PC-9 (cell line): ENCODE measurements around the gene RSPRY1. TPM values are rescaled to one million over a fixed set of nuclear protein-coding genes. Genes with fewer than 3 reads are reported as not detected.

Experiments used
- BruUV-seq: library from RNA; stranded (reverse); fragments of 400-500 nt; replicated peaks from 2 replicates; lab custom pipeline; 2021; lab: Mats Ljungman, UMichigan
- CTCF ChIA-PET: fragments of 300-600 bp; sonication (Branson Sonifier 250); formaldehyde crosslinking; loops from one replicate; lab custom pipeline; 2022; ENCODE audit warnings: antibody characterized with exemption; lab: Charles Lee
- POLR2A ChIA-PET: fragments of 300-600 bp; sonication (Branson Sonifier 250); formaldehyde crosslinking; loops from one replicate; lab custom pipeline; 2022; ENCODE audit warnings: antibody characterized with exemption; ENCODE audit not compliant: unreplicated experiment; lab: Charles Lee
- DNase-seq, 2 experiments: peaks; one replicate each; pipeline versions ENCODE4 v3.0.0 to v3.0.0-alpha.2; 2015 to 2022; ENCODE audit warnings: mixed read lengths in 1 of 2
- H2AFZ ChIP-seq: fragments of 200-600 bp; sonication (generic); 2 replicates; pipeline ENCODE4 v1.8.1; 2017; ENCODE audit warnings: antibody characterized with exemption
- H3F3A ChIP-seq: fragments of 200-600 bp; sonication (generic); 2 replicates; pipeline ENCODE4 v1.8.1; 2017; ENCODE audit warnings: antibody characterized with exemption, mild to moderate bottlenecking, low read depth; ENCODE audit not compliant: insufficient read depth
- H3K27ac ChIP-seq: fragments of 200-600 bp; sonication (generic); 2 replicates; pipeline ENCODE4 v1.6.1; 2016; ENCODE audit warnings: mixed run types
- H3K27me3 ChIP-seq: fragments of 200-600 bp; sonication (generic); 2 replicates; pipeline ENCODE4 v1.6.1; 2016; ENCODE audit warnings: low read depth, mixed run types; ENCODE audit not compliant: insufficient read depth
- H3K36me3 ChIP-seq: fragments of 200-600 bp; sonication (generic); 2 replicates; pipeline ENCODE4 v1.6.1; 2016; ENCODE audit warnings: low read depth, mixed run types
- H3K4me1 ChIP-seq: fragments of 200-600 bp; sonication (generic); replicated peaks from 2 replicates; pipeline ENCODE4 v1.6.1; 2016; ENCODE audit warnings: mixed run types; ENCODE audit not compliant: insufficient read depth
- H3K4me2 ChIP-seq: fragments of 200-600 bp; sonication (generic); 2 replicates; pipeline ENCODE4 v1.6.1; 2017; ENCODE audit warnings: mixed run types
- H3K4me3 ChIP-seq: fragments of 200-600 bp; sonication (generic); 2 replicates; pipeline ENCODE4 v1.6.1; 2016; ENCODE audit warnings: mixed run types
- H3K79me2 ChIP-seq: fragments of 200-600 bp; sonication (generic); 2 replicates; pipeline ENCODE4 v1.6.1; 2017; ENCODE audit warnings: low read depth, mixed run types
- H3K9me2 ChIP-seq: fragments of 200-600 bp; sonication (generic); 2 replicates; pipeline ENCODE4 v1.8.1; 2017; ENCODE audit warnings: mild to moderate bottlenecking; ENCODE audit not compliant: insufficient read depth
- H3K9me3 ChIP-seq: fragments of 200-600 bp; sonication (generic); 2 replicates; pipeline ENCODE4 v1.8.1; 2016; ENCODE audit warnings: low read depth; ENCODE audit not compliant: insufficient read depth
- H4K20me1 ChIP-seq: fragments of 200-600 bp; sonication (generic); 2 replicates; pipeline ENCODE4 v1.8.1; 2017; ENCODE audit not compliant: insufficient read depth
- CTCF ChIP-seq: fragments of 200-600 bp; sonication (generic); conservative IDR thresholded peaks from 2 replicates; pipeline ENCODE4 v1.6.1; 2017; ENCODE audit warnings: mixed run types, antibody characterized with exemption, mild to moderate bottlenecking, moderate library complexity
- EZH2 ChIP-seq: fragments of 200-600 bp; sonication (generic); IDR thresholded peaks from 2 replicates; pipeline ENCODE4 v1.8.0; 2017; ENCODE audit warnings: antibody characterized with exemption, low read depth
- intact Hi-C: fragments of 100-400 bp; cut with micrococcal nuclease; formaldehyde crosslinking; loops from one replicate; pipeline ENCODE4 v1.10.0; 2022; ENCODE audit not compliant: unreplicated experiment
- total RNA-seq: library from RNA; stranded (reverse); gene quantifications from 2 replicates; pipeline ENCODE4 v1.2.3, GENCODE V29; 2021

The RSPRY1 gene
- total RNA-seq, 1 experiment from 2014 or later = 26.3 TPM

- Histone ChIP-seq H3K4me2 (no peak overlapping the region), H3F3A (peaks cover 31% of the 10 kb centered on the region), H2AFZ (no peak overlapping the region), H3K79me2 (no peaks in the 10 kb centered on the region), H3K27ac (no peak overlapping the region), H3K9me3 (no peaks in the 10 kb centered on the region), H3K4me1 (peaks cover 31% of the 10 kb centered on the region), H3K27me3 (no peaks in the 10 kb centered on the region), H3K9me2 (no peaks in the 10 kb centered on the region), H3K36me3 (no peaks in the 10 kb centered on the region), H3K4me3 (no peak overlapping the region), H4K20me1 (no peaks in the 10 kb centered on the region)
- ChIA-PET CTCF (no interaction called here), POLR2A (no interaction called here)
- intact Hi-C loops = no loop called here
- DNase-seq = no peak
- no peak for TF ChIP-seq CTCF
- no peak for TF ChIP-seq EZH2
- BruUV-seq = no TSS peak
Observed at GRCh38 chr16:57258910-57259475, 72.9 kb downstream of the RSPRY1 start.

- no peaks in the 10 kb centered on the region for H3K9me2 ChIP-seq
- no peaks in the 10 kb centered on the region for H3K36me3 ChIP-seq
- intact Hi-C loops = no loop called here
- H3K79me2 ChIP-seq = no peaks in the 10 kb centered on the region
- H3K27me3 ChIP-seq = no peaks in the 10 kb centered on the region
- CTCF ChIA-PET = no interaction called here
- POLR2A ChIA-PET = interaction anchor here (0.8 kb wide), 1 partner anchor 32 kb away, joined by 9 read pairs; no protein-coding TSS in a partner anchor
- H3K4me2 ChIP-seq = peak overlapping the region; percentile 59
- BruUV-seq = no TSS peak
- no peak for TF ChIP-seq CTCF
- TF ChIP-seq EZH2 = no peak
- peaks cover 30% of the 10 kb centered on the region for H3F3A ChIP-seq
- peak overlapping the region; percentile 54 for H3K27ac ChIP-seq
- no peaks in the 10 kb centered on the region for H4K20me1 ChIP-seq
- peak overlapping the region; percentile 73 for H2AFZ ChIP-seq
- peaks cover 28% of the 10 kb centered on the region for H3K4me1 ChIP-seq
- no peaks in the 10 kb centered on the region for H3K9me3 ChIP-seq
- H3K4me3 ChIP-seq = no peak overlapping the region
- peak; percentile 53 to 63 for DNase-seq
Observed at GRCh38 chr16:57260294-57260929, 74.3 kb downstream of the RSPRY1 start.

GRCh38 chr16:57261806-57262205, 75.7 kb downstream of the RSPRY1 start:
- Histone ChIP-seq H3K4me3 (no peak overlapping the region), H4K20me1 (no peaks in the 10 kb centered on the region), H2AFZ (no peak overlapping the region), H3K79me2 (no peaks in the 10 kb centered on the region), H3K27me3 (no peaks in the 10 kb centered on the region), H3K4me2 (no peak overlapping the region), H3K27ac (no peak overlapping the region), H3K4me1 (peaks cover 32% of the 10 kb centered on the region), H3K9me2 (no peaks in the 10 kb centered on the region), H3F3A (peaks cover 30% of the 10 kb centered on the region), H3K36me3 (no peaks in the 10 kb centered on the region), H3K9me3 (no peaks in the 10 kb centered on the region)
- no TSS peak for BruUV-seq
- no peak for TF ChIP-seq EZH2
- TF ChIP-seq CTCF = no peak
- intact Hi-C loops = no loop called here
- DNase-seq = no peak
- ChIA-PET CTCF (no interaction called here), POLR2A (no interaction called here)
